Left kidney (tissue), 2 donors: ENCODE data around the gene PASK. TPM values are rescaled to one million over a fixed set of nuclear protein-coding genes. Genes with fewer than 3 reads are reported as not detected.

Experiments used
- DNase-seq: peaks from one replicate; pipeline ENCODE4 v3.0.0-alpha.2; 2013
- polyA plus RNA-seq: library from polyadenylated mRNA; unstranded; fragments of 120-200 nt; gene quantifications from one replicate; pipeline ENCODE4 v1.2.1, GENCODE V29; 2013; ENCODE audit not compliant: insufficient read length

The PASK gene
- polyA plus RNA-seq, 1 donor, result 28.8 TPM

GRCh38 chr2:241148239-241148638, 1.0 kb downstream of the PASK start:
- no peak for DNase-seq

- no peak for DNase-seq
Measured at GRCh38 chr2:241147336-241147735, 1.9 kb downstream of the PASK start.

DNA sequence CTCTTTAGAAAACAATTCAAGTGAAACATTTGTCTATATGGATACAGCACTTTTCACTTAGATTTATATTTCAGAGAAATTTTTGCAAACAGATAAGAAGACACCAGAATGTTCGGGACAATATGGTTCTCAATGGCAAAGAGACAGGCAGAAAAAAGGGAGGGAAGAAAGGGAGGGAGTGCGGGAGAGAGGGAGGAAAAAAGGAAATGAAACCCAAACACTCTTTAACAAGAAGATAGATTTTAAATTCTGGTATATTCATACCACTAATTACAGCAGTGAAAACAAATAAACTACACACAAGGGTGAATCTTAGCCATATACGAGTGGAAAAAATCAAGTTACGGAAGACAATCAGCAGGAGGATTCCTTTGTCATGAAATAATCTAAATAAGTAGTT, 3.0 kb downstream of the PASK start:
- no peak for DNase-seq

- no peak for DNase-seq
Measured at GRCh38 chr2:241142593-241142992, 6.7 kb downstream of the PASK start.

DNA sequence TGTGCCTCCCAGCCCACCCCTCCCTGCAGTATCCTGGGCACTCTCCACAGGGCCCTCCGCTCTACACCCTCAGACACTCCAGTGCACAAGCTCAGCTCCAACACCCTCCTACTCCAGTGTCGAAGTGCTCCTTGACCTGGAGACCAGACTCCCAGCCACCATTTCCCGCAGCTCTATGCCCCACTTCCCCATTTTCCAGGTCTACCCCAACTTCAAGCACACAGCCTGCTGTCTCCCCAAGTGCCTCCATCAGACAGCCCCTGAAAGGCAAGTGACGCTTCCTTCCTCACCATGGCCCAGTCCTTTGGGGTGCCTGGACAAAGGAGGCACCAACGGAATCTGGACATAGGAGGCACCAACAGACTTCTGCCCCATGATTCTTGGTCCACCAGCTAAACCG, 7.2 kb downstream of the PASK start:
- DNase-seq, result no peak

GRCh38 chr2:241141214-241141770, 8.0 kb downstream of the PASK start:
- DNase-seq, result no peak

DNA sequence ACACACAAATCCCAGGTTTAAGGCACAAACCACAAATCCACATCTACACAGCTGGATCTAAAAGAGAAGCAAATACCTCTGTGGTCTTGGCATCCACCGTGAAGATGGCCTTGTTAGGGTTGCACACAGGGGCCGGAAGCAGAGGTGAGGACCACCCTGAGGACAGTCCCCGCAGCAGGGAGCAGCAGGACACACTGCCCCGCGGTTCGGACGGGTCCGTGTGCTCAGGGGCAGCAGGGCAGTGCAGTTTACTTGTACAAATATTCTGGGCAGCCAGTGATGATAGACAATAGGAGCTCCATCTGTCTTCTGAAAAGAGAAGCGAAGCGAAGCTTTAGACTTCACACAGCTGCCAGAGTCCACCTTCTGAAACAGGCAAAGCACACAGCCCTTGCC, 8.8 kb downstream of the PASK start:
- no peak for DNase-seq

- DNase-seq, result no peak
Measured at GRCh38 chr2:241139531-241140444, 9.5 kb downstream of the PASK start.

DNA sequence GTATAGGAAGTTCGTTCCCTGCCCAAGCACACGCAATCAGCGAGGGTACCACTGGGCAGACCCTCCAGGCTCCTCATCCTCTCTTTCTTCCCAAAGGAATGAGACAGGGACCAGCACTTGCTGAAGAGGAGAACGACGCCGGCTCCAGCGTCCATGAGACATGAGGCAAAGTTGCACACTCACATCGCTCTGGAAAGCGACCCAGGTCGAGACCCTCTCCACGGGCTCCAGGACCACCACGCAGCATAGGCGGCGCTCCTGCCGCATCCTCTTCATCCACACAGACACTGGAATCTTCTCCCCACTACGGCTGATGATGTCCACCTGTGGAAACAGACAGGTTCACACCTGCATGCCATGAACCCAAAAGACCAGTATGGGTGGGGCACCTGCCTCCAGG, 10.8 kb downstream of the PASK start:
- no peak for DNase-seq

DNA sequence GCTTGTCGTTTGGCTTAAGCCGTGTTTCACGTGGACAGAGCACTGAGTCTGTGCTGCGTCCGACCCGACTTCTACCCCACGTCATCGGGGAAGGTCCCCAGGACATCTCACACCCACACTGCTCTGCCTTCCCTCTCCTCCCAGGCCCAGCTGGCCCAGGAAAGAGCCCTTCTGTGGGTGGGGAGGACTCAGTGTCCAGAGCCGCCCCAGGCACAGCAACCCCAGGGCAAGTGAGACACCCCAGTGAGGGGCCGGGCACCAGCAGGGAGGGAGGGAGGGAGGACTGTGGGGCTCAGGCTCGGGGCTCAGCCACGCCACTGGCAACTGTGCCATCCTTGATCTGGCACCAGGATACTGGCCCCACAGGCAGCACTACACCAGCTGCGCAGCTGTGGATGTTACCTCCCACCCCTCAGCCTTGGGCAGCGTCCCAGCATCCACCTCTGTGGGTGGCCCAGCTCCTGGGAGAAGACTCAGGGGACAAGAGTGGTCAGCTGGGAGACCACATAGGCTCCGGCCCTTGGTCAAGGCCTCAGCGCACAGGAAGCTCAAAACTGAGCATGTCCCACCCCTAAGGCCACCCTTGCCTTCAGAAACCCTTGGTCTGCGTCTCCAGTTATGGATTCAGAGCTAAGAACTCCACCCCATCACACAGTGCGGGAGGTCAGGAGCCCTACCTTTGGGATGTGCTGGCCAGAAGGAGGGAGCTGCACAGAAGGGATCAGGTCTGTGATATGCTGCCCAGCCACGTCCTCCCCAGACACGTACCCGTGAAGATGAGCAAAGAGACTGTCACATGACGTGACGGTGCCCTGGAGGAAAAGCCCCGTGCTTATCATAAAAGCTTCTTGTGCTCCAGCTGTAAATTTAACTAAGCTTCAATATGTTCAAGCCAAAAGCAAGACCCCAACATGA, 11.7 kb downstream of the PASK start:
- DNase-seq, result no peak

DNA sequence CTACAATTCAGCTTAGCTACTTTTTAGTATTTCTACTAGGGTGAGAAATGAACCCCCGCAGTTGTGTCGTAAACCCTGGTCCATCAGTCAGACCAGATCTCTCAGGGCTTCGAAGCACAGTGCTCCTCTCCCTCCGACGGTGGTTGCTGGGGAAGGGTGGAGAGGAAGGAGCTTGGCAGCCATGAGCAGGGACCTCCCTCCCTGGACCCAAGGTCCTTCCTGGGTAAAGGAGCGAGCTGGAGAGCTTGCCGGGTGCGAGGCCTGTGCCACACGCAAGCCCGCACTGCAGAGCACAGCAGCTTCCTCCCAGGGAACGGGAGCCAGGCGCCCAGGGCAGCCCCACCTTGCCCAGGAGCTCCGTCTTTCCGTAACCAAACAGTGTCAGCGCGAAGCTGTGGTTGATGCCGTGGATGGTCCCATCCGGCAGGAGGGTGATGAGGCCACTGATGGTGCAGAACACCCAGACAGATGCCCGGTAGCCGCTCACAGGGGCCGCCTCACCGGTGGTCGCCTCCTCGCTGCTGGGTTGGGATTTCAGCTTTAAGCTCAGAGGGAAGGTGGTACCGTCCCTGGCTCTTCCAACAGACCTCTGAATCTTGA, 12.5 kb downstream of the PASK start:
- no peak for DNase-seq

DNA sequence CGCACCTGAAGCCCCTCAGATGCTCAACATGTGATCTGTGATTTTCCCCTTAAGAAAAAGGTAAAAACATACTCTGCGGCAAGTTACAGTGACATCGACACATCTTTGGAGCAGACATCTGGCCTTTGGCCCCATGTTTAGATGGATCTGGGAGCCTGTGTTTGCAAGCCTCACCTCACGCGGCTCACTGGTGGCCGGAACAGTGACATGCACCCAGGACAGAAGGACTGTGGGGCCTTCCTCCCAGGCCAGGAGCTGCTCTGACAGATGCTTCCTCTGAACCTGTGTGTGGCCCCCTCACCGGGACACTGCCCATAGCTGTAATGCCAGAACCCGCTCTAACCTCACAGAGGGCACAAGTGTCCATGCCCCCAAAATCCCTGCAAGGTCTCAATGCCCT, 13.1 kb downstream of the PASK start:
- no peak for DNase-seq

DNA sequence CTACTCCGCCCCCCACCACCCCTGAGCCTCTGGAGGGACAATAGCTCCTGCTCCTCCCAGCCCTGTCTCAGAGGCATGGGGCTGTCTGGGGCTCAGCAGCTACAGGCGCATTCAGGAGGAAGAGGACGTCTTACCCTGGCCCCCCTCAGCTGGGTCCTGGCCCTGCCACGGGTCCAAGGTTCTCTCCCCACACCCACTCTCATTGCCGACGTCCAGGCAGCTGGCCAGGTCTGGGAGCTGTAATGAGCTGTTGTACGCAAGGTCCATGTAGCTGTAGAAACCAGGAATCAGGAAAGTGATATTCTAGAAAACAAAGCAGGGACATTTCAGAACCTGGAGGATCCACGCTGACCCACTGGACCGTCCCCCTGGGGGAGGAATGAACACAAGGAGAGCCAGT, 13.5 kb downstream of the PASK start:
- no peak for DNase-seq

DNA sequence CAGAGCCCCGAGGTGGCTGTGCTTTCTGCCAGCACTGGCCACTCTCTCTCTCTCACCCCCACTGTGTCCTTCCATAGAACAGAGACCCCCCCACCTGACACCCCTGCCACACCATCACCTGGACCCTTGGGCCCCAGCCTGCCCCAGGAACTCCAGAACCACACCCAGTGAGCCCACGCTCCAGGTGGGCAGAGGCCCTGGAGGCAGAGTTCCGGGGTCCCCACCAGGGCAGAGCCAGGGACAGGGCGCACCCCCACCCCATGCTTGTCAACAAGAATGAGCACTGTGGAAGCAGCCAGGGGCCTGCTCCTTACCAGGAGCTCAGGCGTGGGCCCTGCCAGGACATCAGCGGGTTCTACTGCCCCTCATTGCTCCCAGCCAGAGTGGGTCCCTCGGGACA, 14.6 kb downstream of the PASK start:
- DNase-seq, result no peak

DNA sequence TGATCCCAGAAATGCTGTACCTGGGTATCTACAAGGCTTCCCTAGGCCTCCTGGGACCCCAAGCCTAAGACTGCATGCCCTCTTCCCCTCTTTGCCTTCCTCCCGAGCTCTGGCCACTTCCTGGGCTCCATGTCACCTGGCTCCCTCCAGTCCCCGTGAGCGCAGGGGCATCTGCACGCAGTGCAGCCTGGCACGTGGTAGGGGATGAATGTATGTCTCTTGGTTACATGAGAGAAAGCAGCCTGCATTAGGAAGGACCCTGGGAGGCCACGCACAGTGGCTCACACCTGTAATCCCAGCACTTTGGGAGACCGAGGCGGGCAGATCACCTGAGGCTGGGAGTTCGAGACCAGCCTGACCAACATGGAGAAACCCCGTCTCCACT, 15.8 kb downstream of the PASK start:
- no peak for DNase-seq

DNA sequence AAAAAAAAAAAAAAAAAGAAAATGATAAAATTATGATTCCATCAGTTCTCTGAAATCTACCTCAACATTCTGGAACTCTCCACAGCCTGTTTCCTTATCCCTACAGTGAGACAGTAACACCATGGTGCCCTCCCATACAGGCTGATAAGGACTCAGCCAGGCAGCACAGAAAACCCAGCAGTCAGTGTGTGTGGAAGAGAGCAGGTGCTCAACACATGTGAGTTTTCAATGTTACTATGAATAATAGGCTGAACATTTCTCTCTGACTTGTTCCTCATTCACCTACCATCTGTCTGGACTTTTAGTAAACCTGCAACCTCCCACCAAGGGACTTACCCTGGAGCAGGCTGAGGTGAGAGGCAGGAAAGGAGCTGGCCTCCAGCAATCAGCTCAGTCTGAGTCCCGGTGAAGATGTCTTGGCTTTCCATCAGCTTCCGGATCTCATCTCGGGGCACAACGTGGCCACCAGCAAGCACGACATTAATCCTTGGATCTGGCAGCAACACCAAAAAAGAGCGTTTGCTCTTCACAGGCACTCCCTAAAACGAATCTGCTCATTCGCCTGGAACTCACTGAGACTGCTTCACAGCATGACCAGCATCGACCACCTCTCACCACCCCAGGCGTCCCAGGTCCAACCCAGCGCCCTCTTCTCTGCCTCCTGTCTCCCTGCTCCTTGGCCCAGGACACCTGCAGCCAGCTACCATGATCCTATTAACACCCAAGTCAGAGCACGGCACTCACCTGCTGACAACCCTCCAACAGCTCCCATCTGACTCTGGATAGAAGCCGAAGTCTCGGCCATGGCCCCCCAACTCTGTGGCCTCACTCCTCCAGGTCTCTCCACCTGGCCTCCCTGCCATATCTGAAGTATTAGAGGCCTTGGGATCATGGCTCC, 16.5 kb downstream of the PASK start:
- DNase-seq, result no peak

DNA sequence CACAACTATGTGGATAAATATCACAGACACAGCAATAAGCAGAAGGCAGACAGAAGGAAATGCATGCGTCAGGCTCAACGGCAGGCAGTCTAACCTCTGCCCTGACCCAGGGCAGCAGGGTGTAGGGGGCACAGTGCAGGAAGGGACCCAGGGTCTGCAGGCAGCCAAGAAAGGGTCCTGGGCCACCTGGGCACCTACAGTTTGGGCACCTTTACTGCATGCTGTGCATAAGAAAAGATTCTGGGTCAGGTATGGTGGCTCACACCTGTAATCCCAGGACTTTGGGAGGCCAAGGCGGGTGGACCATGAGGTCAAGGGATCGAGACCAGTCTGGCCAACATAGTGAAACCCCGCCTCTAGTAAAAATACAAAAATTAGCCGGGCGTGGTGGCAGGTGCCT, 17.7 kb downstream of the PASK start:
- DNase-seq, result no peak

GRCh38 chr2:241130316-241130715, 19.0 kb downstream of the PASK start:
- no peak for DNase-seq

DNA sequence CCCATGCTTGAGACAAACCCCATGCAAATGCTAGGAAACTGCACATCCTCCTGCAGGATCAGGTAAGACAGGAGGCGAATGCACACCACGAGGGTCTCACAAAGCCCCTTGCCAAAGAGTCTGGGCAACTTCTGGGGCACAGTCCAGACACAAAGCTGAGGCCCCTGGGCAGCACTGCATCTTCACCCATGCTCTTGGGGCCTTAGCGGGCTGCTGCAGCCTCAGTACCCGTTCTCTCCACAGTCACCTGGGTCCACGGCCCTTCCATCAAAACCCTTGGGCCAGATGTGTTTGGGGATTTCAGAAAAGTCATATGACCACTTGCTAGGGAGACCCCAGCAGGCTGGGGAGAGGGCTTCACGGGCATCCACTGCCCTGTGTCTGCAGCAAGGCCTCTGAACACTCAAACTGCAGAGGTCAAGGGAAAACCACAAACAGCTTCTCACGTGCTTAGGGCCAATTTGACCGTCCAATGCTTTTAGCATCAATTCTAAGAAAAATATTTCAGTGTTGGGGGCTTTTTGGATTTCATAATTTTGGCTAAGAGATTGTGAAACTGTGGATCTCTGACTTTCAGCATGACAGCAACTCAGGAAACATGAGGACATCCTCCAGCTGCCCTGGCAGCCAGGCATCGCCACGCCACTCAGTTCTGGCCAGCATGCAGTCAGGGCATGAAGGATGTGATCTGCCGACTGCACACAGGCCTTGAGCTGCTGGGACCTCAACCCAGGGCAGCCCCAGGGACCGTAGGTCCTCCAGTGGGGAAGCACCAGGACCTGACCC, 20.0 kb downstream of the PASK start:
- DNase-seq, result no peak

- no peak for DNase-seq
Measured at GRCh38 chr2:241128266-241128665, 21.0 kb downstream of the PASK start.

DNA sequence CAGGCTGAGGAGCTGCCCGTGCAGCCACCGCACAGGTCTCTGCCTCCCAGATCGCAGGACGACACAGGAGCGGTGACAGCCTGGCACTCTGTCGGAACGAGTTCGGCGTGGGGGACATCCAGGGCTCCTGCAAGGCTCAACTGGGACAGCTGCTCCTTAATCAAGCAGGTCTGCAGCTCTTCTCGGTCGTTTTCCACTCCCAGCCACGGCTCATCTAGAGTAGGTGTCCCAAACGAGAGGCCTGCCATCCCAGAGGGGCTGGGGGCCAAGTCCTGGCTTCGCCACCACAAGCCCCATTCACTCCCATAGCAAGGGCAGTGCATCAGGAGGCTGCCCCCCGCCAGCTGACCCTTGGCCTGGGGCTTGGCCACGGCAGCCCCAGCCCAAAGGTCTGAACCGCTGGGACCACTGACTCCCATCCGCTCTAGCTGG, 22.5 kb downstream of the PASK start:
- DNase-seq, result no peak
